Lower lobe of right lung (tissue), 2 donors: ENCODE data around the gene FAM107B. TPM values are rescaled to one million over a fixed set of nuclear protein-coding genes. Genes with fewer than 3 reads are reported as not detected.
A peak's percentile ranks its signal among the peaks of the same experiment; 100 is the strongest.

ENCODE experiments used
- ATAC-seq, 2 donors: fragments of 200-7000 bp; cut with Tn5 transposase; one replicate each; pipeline ENCODE4 v1.9.1; 2020 to 2022; ENCODE audit warnings: mild to moderate bottlenecking in 2 of 2, moderate library complexity in 2 of 2
- DNase-seq: peaks from one replicate; pipeline ENCODE4 v3.0.0-alpha.2; 2020
- H3K27ac ChIP-seq: fragments of 200-600 bp; one replicate; pipeline ENCODE4 v1.8.0; 2022
- H3K27me3 ChIP-seq: fragments of 200-600 bp; one replicate; pipeline ENCODE4 v1.8.0; 2022; ENCODE audit warnings: low read depth
- H3K36me3 ChIP-seq: fragments of 200-600 bp; one replicate; pipeline ENCODE4 v1.8.0; 2022; ENCODE audit warnings: mild to moderate bottlenecking
- H3K4me1 ChIP-seq: fragments of 200-600 bp; one replicate; pipeline ENCODE4 v1.8.0; 2022
- H3K4me3 ChIP-seq: fragments of 200-600 bp; one replicate; pipeline ENCODE4 v1.8.0; 2022; ENCODE audit warnings: mild to moderate bottlenecking
- H3K9me3 ChIP-seq: fragments of 200-600 bp; one replicate; pipeline ENCODE4 v1.8.0; 2022
- CTCF ChIP-seq: fragments of 200-600 bp; IDR thresholded peaks from one replicate; pipeline ENCODE4 v1.8.0; 2022; ENCODE audit warnings: antibody characterized with exemption, mild to moderate bottlenecking
- intact Hi-C: fragments of 100-400 bp; cut with DNase I; formaldehyde crosslinking; loops from one replicate; pipeline ENCODE4 v1.11.0; 2022
- total RNA-seq: library from RNA; stranded (reverse); fragmentation: NEBNext Ultra II Directional; extraction: Animal tissue kit (Norgen Biotek cat#: 25700); gene quantifications from one replicate; pipeline ENCODE4 v1.2.1, GENCODE V29; 2021
- donor health status: DM: no; HTN: yes; CAD: no; lungs with severe emphysema.

FAM107B gene
- total RNA-seq, 1 donor from 2014 or later = 75.4 TPM

GRCh38 chr10:14481752-14482151, 292.9 kb downstream of the FAM107B start:
- H3K4me1 ChIP-seq = no peaks in the 10 kb centered on the region
- H3K36me3 ChIP-seq = no peaks in the 10 kb centered on the region
- TF ChIP-seq CTCF = no peak
- ATAC-seq (no peak), DNase-seq (no peak)
- intact Hi-C loops = no loop called here
- peaks cover 12% of the 10 kb centered on the region for H3K27me3 ChIP-seq
- H3K27ac ChIP-seq = no peak overlapping the region
- H3K4me3 ChIP-seq = no peak overlapping the region
- H3K9me3 ChIP-seq = no peaks in the 10 kb centered on the region

- H3K27ac ChIP-seq = no peak overlapping the region
- H3K9me3 ChIP-seq = no peaks in the 10 kb centered on the region
- H3K4me1 ChIP-seq = no peaks in the 10 kb centered on the region
- intact Hi-C loops = no loop called here
- no peak for DNase-seq
- ATAC-seq = no peak
- H3K4me3 ChIP-seq = no peak overlapping the region
- H3K27me3 ChIP-seq = peaks cover 12% of the 10 kb centered on the region
- H3K36me3 ChIP-seq = no peaks in the 10 kb centered on the region
- no peak for TF ChIP-seq CTCF
Measured at GRCh38 chr10:14481014-14481413, 293.7 kb downstream of the FAM107B start.

- no peaks in the 10 kb centered on the region for H3K9me3 ChIP-seq
- DNase-seq (no peak), ATAC-seq (peak in 1 of 2 donors; percentile 52)
- peaks cover 11% of the 10 kb centered on the region for H3K27me3 ChIP-seq
- no peak overlapping the region for H3K4me3 ChIP-seq
- no peak overlapping the region for H3K27ac ChIP-seq
- H3K36me3 ChIP-seq = no peaks in the 10 kb centered on the region
- no peaks in the 10 kb centered on the region for H3K4me1 ChIP-seq
- peak; percentile 45 for TF ChIP-seq CTCF
- intact Hi-C loops = no loop called here
Measured at GRCh38 chr10:14478604-14479003, 296.1 kb downstream of the FAM107B start.

GRCh38 chr10:14478201-14478600, 296.5 kb downstream of the FAM107B start:
- Histone ChIP-seq H3K4me3 (no peak overlapping the region), H3K9me3 (no peaks in the 10 kb centered on the region), H3K4me1 (no peaks in the 10 kb centered on the region), H3K27me3 (peaks cover 7% of the 10 kb centered on the region), H3K36me3 (no peaks in the 10 kb centered on the region), H3K27ac (no peak overlapping the region)
- ATAC-seq (no peak), DNase-seq (no peak)
- TF ChIP-seq CTCF = no peak
- intact Hi-C loops = no loop called here

GRCh38 chr10:14477408-14477710, 297.3 kb downstream of the FAM107B start:
- H3K4me3 ChIP-seq = no peak overlapping the region
- H3K9me3 ChIP-seq = no peaks in the 10 kb centered on the region
- intact Hi-C loops = no loop called here
- no peaks in the 10 kb centered on the region for H3K4me1 ChIP-seq
- no peaks in the 10 kb centered on the region for H3K27me3 ChIP-seq
- TF ChIP-seq CTCF = no peak
- no peak for DNase-seq
- no peaks in the 10 kb centered on the region for H3K36me3 ChIP-seq
- H3K27ac ChIP-seq = no peak overlapping the region
- no peak for ATAC-seq
